Gastroesophageal sphincter (tissue), 3 donors: ENCODE results near the gene DYRK3.

ENCODE experiments used
- CTCF ChIP-seq, 4 experiments: fragments of 200-600 bp in 2 of 4; fragments of 450-650 bp in 2 of 4; sonication (generic) in 1 of 4; IDR thresholded peaks; one replicate each; pipeline ENCODE4 v1.5.1; 2017 to 2019; ENCODE audit warnings: antibody characterized with exemption in 4 of 4, mild to moderate bottlenecking in 2 of 4, moderate library complexity in 2 of 4
- POLR2A ChIP-seq, 2 donors: fragments of 450-650 bp; IDR thresholded peaks; one replicate each; pipeline ENCODE4 v1.6.1; 2017; ENCODE audit warnings: antibody characterized with exemption in 2 of 2, mild to moderate bottlenecking in 2 of 2, moderate library complexity in 1 of 2

- TF ChIP-seq POLR2A (IDR thresholded peaks at IDR 0.05) (no peak), CTCF (IDR thresholded peaks at IDR 0.05) (no peak)
These were observed 2.3 kb downstream of the DYRK3 start for GRCh38 chr1:206637605-206638004.
